ENCODE results near the gene ZCCHC24.
"Not testable (repeated sequence)": the region's sequence is repeated elsewhere in the genome, so short reads cannot be mapped to it uniquely, and the experiment has no call there.

The ZCCHC24 gene

GRCh38 chr10:79340646-79341244 is 104.7 kb downstream of the ZCCHC24 start:
- FAIRE-seq, result no peak

DNA sequence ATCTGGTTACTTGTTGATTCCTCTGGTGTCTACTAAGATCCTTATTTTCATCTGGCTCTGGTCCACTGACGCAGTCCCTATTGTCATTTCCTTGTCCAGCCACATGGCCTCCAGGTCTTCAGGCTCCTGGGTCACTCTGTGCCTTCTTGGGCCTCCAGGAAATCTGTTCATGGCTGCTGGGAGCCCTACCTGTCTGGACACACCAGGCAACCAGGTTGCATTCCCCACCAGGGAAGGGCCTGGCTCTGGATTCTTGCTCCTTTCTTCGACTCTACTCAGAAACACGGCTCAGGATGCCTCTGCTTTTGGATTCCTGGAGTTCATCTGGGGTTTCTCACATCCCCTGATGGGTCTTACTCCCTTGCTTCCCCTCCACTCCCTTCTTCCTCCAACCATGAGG is 106.2 kb downstream of the ZCCHC24 start:
- FAIRE-seq, result no peak

- not testable (repeated sequence) for FAIRE-seq
Measured at GRCh38 chr10:79337783-79338469, 107.5 kb downstream of the ZCCHC24 start.

DNA sequence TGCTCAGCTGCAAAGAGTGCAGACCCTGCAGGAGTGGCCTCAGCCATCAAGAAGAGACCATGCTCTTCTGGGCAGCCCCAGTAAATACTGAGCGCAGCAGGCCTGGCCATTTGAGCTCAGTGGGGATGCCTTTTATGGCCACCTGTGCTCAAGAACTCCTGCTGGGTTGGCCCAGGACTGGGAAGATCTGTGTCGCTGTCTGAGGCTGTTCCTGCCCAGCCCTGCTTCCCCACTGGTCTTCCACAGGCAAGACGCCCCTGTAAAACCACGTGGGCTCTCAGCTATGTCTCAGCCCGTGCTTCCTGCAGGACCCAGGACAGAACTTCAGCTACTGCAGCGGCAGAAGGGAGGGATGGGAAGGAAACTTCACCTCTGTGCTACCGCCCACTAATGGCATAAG is 108.7 kb downstream of the ZCCHC24 start:
- FAIRE-seq, result no peak

- FAIRE-seq, result no peak
Measured at GRCh38 chr10:79336276-79336675, 109.1 kb downstream of the ZCCHC24 start.

GRCh38 chr10:79335470-79336235 is 109.8 kb downstream of the ZCCHC24 start:
- FAIRE-seq, result no peak

- FAIRE-seq, result no peak
Measured at GRCh38 chr10:79335094-79335469, 110.3 kb downstream of the ZCCHC24 start.

DNA sequence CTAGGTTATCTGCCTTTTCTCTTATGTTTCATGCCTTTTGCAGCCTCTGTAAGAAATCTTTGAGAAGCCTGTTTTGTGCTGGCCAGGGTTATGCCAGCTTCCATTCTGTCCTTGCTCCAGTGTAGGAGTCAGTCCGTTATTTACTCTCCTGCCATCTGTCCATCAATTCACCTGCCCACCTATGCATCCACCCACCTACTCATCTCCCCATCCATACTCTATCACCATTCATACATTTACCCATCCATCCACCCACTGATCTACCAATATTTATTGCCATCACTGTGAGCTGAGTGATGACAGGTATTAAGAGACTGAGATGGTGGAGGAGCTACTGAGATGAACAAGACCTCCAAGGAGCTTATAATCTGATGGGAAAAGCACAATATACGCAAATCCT is 110.9 kb downstream of the ZCCHC24 start:
- FAIRE-seq, result no peak

GRCh38 chr10:79333513-79333912 is 111.9 kb downstream of the ZCCHC24 start:
- FAIRE-seq, result no peak

- FAIRE-seq, result not testable (repeated sequence)
Measured at GRCh38 chr10:79332610-79333315, 112.7 kb downstream of the ZCCHC24 start.
